KMS-11 (cell line): ENCODE results near the gene COL23A1.

Source experiments
- H2AFZ ChIP-seq: fragments of 200-600 bp; sonication (generic); 2 replicates; pipeline ENCODE4 v1.6.1; 2016; ENCODE audit warnings: antibody characterized with exemption, mixed run types, low read depth
- H3K27ac ChIP-seq: fragments of 200-600 bp; sonication (generic); 2 replicates; pipeline ENCODE4 v1.6.1; 2016; ENCODE audit warnings: mild to moderate bottlenecking, mixed run types
- H3K27me3 ChIP-seq: fragments of 200-600 bp; sonication (generic); 2 replicates; pipeline ENCODE4 v1.6.1; 2017; ENCODE audit warnings: mild to moderate bottlenecking, low read depth, mixed run types, moderate library complexity; ENCODE audit not compliant: insufficient read depth
- H3K36me3 ChIP-seq: fragments of 200-600 bp; sonication (generic); 2 replicates; pipeline ENCODE4 v1.6.1; 2017; ENCODE audit warnings: mild to moderate bottlenecking, mixed run types; ENCODE audit not compliant: insufficient read depth
- H3K4me1 ChIP-seq: fragments of 200-600 bp; sonication (generic); 2 replicates; pipeline ENCODE4 v1.6.1; 2016; ENCODE audit warnings: mild to moderate bottlenecking, low read depth, mixed run types; ENCODE audit not compliant: poor library complexity, severe bottlenecking
- H3K4me2 ChIP-seq: fragments of 200-600 bp; sonication (generic); 2 replicates; pipeline ENCODE4 v1.7.0; 2016; ENCODE audit warnings: mild to moderate bottlenecking, mixed run types
- H3K4me3 ChIP-seq: fragments of 200-600 bp; sonication (generic); IDR thresholded peaks from 2 replicates; pipeline ENCODE4 v1.6.1; 2017; ENCODE audit warnings: low read depth, low read length, mixed read lengths; ENCODE audit not compliant: insufficient read depth
- H3K79me2 ChIP-seq: fragments of 200-600 bp; sonication (generic); 2 replicates; pipeline ENCODE4 v1.6.1; 2016; ENCODE audit warnings: low read depth, mixed run types; ENCODE audit not compliant: insufficient read depth
- H3K9ac ChIP-seq: fragments of 200-600 bp; sonication (generic); 2 replicates; pipeline ENCODE4 v1.6.1; 2016; ENCODE audit warnings: mild to moderate bottlenecking, mixed run types
- H4K20me1 ChIP-seq: fragments of 200-600 bp; sonication (generic); 2 replicates; pipeline ENCODE4 v1.6.1; 2016; ENCODE audit warnings: mild to moderate bottlenecking, mixed run types; ENCODE audit not compliant: insufficient read depth
- TF ChIP-seq, protein P1 (sequence below): fragments of 200-600 bp; sonication (generic); conservative IDR thresholded peaks from 2 replicates; pipeline ENCODE4 v1.6.1; 2017; ENCODE audit warnings: low read depth, mild to moderate bottlenecking, antibody characterized with exemption, low read length, moderate library complexity, mixed read lengths

COL23A1 gene

DNA sequence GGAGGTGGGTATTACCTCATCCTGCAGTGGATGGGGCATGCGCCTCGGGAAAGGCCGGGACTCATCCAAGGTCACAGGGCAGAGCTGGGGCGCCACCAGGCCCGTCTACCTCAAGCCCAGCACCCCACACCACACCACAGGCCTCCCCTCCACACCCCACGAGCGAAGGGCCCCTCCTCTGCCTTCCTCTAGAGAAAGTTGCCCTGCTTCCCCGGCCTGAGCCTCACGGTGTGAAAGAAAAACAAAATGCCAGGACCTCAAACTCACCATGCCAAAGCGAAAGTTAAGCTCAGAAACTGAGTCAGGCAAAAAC lies 161.1 kb downstream of the COL23A1 start:
- no peak overlapping the region for H2AFZ ChIP-seq
- no peak overlapping the region for H3K4me2 ChIP-seq
- H3K4me1 ChIP-seq = no peaks in the 10 kb centered on the region
- H3K27me3 ChIP-seq = no peaks in the 10 kb centered on the region; the same call in 1 of the 2 replicates
- no peak overlapping the region for H3K4me3 ChIP-seq
- no peak overlapping the region for H3K27ac ChIP-seq
- H3K36me3 ChIP-seq = no peaks in the 10 kb centered on the region
- no peaks in the 10 kb centered on the region for H4K20me1 ChIP-seq
- no peak overlapping the region for H3K9ac ChIP-seq
- TF ChIP-seq, protein P1, sequence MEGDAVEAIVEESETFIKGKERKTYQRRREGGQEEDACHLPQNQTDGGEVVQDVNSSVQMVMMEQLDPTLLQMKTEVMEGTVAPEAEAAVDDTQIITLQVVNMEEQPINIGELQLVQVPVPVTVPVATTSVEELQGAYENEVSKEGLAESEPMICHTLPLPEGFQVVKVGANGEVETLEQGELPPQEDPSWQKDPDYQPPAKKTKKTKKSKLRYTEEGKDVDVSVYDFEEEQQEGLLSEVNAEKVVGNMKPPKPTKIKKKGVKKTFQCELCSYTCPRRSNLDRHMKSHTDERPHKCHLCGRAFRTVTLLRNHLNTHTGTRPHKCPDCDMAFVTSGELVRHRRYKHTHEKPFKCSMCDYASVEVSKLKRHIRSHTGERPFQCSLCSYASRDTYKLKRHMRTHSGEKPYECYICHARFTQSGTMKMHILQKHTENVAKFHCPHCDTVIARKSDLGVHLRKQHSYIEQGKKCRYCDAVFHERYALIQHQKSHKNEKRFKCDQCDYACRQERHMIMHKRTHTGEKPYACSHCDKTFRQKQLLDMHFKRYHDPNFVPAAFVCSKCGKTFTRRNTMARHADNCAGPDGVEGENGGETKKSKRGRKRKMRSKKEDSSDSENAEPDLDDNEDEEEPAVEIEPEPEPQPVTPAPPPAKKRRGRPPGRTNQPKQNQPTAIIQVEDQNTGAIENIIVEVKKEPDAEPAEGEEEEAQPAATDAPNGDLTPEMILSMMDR = no peak
- H3K79me2 ChIP-seq = no peaks in the 10 kb centered on the region

DNA sequence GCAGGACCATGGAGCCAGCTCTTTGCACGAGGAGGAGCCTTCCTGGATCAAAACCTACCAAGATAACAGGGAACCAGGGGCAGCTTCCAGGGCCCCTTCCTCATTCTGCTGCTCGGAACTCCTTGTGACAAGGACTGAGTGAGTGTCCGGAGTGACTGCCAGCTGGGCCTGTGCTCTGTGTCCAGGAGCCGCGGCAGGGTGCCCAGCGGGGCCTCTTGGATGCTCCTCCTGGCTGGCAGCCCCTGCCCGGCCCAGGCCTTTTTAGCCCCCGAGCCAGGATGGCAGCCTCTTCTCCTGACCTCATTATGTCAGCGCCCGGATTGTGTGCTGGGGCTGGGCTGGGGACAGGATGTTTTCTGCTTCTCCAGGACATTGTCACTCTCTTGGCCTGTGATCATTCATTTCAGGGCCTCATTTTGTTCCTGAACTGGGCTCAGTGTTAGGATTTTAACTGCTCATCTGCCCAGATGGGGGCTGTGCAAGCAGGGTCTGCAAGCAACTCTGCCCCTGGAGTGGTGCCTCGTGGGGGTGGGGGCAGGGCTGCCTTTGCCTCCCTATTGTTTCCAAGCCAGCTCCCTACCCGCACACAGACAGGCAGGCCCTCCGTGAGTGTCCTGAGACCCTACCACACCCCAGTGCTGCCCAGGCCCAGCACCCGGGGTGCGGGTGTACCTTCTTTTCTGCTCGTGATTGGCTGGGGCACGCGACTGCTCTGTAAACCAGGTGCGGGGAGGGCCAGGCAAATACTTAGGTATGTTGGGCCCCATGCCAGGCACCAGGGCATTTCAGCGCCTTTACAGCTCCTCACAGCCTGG lies 161.6 kb downstream of the COL23A1 start:
- Histone ChIP-seq H3K36me3 (no peaks in the 10 kb centered on the region), H3K79me2 (no peaks in the 10 kb centered on the region), H3K4me3 (no peak overlapping the region), H2AFZ (no peak overlapping the region), H4K20me1 (no peaks in the 10 kb centered on the region), H3K4me1 (no peaks in the 10 kb centered on the region), H3K9ac (no peak overlapping the region), H3K27ac (no peak overlapping the region), H3K27me3 (no peaks in the 10 kb centered on the region; the same call in 1 of the 2 replicates), H3K4me2 (no peak overlapping the region)
- TF ChIP-seq, protein P1 = no peak

DNA sequence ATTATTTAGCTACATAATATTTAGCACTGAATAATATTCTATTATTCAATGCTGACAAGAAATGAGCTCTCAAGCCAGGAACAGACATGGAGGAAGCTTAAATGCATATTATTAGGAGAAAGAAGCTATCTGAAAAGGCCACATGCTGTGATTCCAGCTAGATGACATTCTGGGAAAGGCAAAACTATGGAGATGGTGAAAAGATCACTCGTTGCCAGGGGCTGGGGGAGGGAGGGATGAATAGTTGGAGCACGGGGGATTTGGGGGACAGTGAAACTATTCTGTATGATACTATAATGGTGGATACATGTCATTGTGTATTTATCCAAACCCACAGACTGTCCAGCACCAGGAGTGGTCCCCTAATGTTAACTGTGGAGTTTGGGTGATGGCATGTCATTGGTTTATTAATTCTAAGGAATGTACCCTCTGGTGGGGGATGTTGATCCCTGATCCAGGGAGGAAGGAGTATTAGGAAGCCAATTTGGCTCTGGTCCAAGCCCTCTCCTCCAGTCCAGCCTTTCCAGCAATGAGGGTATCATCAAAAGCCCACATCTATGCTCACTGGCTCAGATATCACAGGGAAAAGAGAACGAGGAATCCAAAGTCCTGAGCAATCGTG lies 162.5 kb downstream of the COL23A1 start:
- H3K27ac ChIP-seq = no peak overlapping the region

DNA sequence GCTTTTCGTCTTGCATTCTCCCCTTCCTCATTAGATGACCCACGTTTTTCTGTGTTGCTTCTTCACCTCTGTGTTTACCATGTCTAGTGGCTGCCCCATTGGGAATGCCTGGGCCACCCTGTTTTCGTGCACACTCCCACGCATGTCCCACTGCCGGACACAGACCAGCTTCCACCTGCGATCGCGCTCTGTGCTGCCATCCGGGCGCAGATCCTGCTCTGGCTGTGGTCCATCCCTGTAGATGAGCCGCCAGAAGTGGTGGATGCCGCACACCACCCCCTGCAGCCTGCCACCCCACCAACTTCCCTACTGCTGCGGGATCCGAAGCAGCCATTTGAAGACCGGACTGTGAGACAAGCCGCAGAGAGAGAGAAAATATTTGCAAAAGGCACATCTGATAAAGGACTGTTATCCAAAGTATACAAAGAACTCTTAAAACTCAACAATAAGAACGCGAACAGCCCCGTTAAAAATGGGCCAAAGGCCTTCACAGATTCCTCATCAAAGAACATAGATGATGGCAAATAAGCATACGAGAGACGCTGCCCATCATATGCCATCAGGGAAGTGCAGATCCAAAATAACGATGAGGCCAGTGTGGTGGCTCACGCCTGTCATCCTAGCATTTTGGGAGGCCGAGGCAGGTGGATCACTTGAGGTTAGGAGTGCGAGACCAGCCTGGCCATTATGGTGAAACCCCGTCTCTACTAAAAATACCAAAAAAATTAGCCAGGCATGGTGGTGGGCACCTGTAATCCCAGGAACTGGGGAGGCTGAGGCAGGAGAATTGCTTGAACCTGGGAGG lies 163.7 kb downstream of the COL23A1 start:
- TF ChIP-seq, protein P1 = no peak
- Histone ChIP-seq H3K9ac (no peak overlapping the region), H3K36me3 (no peaks in the 10 kb centered on the region), H2AFZ (no peak overlapping the region), H3K4me2 (no peak overlapping the region), H3K27ac (no peak overlapping the region), H3K79me2 (no peaks in the 10 kb centered on the region), H3K4me3 (no peak overlapping the region), H3K4me1 (no peaks in the 10 kb centered on the region), H4K20me1 (no peaks in the 10 kb centered on the region), H3K27me3 (no peaks in the 10 kb centered on the region; the same call in 1 of the 2 replicates)

More for the DNA sequence above, 162.5 kb downstream of the COL23A1 start:
- Histone ChIP-seq H3K27me3 (no peaks in the 10 kb centered on the region; the same call in 1 of the 2 replicates), H4K20me1 (no peaks in the 10 kb centered on the region), H2AFZ (no peak overlapping the region), H3K36me3 (no peaks in the 10 kb centered on the region), H3K4me2 (no peak overlapping the region), H3K79me2 (no peaks in the 10 kb centered on the region), H3K4me3 (no peak overlapping the region), H3K9ac (no peak overlapping the region), H3K4me1 (no peaks in the 10 kb centered on the region)
- TF ChIP-seq, protein P1 = no peak
